Measurements from ENCODE around the gene ANGPTL2.

ANGPTL2 gene

DNA sequence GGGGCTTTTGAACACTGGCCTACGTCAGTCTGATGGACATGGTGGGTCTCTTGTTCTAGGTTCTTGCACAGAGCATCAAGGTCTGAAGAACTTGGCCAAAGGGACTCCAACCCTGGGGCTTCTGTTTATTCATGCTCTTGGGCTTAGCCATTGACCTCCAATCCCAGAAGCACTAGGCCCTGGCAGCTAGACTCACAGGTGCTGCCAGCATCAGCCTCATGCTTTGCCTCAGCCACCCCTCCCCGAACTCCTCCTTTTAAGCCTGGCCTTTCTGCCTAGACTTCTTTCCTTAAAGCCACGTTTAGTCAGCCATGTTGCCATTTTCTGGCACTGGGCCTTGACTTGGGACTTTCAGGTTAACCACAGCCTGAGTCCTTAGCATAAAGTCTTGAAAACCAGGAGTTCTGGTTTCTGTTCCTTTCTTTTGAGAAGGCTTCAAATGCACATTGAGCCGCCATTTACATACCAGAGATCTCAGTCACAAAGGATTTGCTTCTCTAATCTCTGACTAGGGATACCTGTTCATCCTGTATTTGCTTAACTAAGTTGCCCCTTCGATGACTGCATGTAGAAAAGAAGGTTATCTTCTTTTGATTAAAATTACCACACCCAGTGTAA lies 54.7 kb downstream of the ANGPTL2 start:
- DNase-seq, result no peak

DNA sequence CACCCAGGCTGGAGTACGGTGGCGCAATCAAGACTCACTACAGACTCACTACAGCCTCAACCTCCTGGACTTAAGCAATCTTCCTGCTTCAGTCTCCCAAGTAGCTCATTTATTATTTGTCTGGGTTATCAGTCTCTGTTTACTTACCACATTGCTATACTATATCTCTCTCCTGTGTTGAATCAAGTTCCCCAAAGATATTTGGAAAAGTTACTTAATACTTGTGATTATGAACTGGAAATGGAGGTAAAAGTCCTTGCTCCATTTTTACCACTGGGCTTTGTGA lies 55.6 kb downstream of the ANGPTL2 start:
- no peak for DNase-seq

DNA sequence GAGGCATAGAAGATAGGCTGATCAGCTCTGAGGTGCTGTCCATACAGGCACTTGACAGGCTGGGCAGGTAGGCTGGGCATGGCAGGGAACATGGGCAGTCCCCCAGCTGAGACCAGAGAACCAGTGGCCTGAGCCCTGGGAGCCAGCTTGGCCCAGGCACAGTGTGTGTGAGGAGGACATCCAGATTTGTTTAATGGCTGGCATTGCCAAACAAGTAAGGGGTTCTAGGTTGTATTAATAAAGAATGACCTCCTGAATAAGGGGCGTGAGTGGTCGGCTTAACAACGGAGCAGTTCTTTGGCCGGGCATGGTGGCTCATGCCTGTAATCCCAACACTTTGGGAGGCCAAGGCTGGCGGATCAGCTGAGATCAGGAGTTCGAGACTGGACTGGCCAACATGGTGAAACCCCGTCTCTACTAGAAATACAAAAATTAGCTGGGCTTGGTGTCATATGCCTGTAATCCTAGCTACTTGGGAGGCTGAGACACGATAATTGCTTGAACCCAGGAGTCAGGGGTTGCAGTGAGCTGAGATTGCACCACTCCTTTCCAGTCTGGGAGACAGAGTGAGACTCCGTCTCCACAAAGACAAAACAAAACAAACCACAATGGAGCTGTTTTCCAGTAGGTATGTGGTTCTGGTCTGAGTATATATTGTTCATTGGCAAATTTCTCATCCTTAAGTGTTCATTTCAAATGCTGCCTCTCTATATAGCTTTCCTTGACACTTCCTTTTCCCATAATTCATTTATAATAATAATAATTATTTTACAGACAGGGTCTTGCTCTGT lies 56.2 kb downstream of the ANGPTL2 start:
- DNase-seq, result no peak

DNA sequence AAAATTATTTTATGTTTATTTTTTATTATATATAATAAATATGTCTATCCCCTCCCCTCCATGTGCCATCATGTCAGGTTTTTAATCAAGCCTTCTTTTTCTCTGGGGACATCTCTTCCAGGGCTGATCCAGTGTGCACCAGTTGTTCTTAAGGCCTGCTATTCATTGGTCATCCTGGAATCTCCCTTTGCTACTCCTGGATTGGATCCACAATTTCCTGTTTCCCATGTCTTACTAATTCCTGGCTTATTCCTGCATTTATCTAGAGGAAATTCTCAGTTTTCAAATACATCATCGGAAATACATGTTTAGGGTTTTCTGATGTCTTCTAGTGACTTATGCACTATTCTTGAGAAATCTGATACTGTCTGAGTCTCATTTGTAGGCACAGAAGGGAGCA lies 56.8 kb downstream of the ANGPTL2 start:
- no peak for DNase-seq

DNA sequence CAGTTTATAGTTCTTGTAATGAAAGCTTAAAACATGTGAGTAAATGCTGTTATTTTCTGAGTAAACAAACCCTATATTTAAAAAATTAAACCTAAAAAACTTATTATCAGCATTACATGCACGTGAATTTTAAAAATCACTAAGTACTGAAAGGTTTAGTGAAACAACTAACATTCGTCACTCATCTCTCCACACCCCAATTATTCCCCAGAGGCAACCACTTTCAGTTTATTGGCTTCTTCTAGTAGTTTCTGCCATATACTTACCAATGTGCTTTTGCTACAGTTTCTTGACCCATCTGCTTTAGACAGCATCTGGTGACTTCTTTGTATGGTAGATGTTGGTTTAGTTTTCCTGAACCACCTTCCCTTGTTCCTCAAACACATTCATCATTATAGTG lies 58.1 kb downstream of the ANGPTL2 start:
- no peak for DNase-seq

DNA sequence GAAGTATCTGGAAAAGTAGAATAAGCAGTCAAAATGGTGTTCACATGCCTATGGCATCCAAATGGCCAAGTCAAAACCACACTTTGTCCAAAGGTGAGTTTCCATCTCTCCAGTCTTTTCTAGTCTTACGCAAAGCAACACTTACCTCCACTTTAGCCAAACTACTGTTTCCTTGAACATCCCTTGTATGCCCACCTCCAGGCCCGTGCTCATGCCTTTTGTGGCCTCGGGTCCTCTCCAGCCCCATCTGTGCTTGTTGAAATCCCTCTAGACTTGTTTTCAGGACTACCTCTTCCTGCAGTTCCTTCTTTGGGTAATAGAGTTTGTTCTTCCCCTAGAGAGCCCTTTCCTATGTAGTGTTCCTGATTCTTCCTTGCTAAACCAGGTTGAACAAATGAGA lies 61.0 kb downstream of the ANGPTL2 start:
- no peak for DNase-seq

DNA sequence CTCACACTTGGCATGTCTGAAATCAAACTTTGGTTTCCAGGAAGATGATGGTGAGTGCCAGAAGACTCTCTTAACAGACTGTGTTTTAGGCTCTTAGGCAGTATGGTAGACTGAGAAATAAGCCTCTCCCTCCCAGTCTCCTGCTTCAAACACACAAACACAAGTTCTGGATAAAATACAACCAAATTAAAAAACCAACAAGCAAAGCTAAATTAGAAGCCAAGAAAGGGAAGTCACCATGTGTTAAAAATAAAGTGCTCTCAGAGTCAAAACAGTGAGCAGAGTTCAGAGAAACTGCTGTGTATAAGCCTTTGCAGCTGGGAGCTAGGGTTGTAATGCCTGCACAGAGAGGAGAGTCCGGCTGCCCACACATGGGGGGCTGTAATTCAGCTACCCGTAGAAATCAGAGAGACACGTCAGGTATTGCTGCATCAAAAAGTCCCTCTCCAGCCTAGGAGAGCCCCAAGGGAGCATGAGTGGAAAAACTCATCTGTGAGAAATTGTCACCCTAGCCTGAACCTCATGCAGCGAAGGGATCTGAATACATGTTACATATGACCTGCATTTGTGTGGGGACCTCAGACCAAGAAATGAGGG lies 62.6 kb downstream of the ANGPTL2 start:
- DNase-seq, result no peak

DNA sequence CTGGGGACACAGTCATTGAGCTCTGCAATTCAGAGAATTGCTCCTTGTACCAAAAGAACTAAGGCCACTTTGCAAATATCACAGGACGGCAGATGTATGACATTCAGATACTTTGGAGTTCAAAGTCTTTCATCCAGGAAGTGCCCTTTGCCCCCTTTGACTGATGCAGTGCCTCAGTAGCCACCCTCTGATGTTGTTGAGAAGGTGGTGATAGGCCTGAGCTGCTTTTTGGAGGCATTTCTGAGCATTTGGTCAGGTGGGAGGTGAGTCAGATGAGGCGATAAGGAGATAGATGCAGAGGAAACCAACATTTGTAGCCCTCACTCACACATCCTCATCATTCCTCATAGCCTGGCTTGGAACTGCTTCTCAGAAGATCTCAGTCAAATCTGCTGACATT lies 63.4 kb downstream of the ANGPTL2 start:
- DNase-seq, result no peak

DNA sequence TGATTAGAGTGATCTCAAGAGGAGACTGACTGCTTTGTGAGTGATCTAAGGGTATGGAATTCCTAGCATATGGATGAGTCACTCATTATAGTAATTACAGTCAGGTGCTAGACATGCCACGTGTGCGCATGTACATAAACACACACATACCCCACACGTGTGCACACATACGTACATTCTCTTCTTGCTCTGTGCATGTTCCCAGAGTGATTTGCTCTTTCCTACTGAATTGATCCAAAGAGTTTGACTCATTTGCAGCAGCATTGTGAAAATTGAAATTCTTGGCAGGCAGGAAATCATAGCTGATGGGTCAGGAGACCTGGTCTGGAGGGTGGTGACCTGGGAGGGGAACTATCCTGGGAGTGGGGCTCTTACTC lies 63.8 kb downstream of the ANGPTL2 start:
- no peak for DNase-seq

DNA sequence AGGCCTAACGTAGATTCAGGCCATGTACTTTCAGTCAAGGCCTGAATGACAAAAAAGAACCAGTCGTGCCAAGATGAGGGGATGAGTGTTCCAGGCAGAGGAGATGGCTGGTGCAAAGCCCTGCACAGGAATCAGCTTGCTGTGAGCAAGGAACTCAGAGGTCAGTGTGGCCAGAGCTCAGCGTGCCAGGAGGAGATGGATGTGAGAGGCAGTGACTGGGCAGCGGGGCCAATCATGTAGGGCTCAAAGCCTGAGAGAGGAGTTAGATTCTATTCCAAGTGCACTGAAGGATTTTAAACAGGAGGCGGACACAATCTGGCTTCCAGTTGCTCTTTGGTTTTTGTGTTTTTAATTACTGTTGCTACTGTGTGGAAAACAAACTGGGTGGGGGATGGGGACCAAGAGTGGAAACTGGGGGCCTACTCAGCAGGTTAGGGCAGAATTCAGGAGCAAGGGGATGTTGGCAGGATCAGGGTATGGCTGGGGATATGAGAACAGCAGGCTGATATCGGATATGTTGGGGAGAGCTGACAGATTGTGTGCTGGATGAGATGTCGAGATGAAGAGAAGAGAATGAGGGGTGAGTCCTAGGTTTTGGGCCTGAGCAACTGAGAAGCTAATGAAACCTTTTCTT lies 64.3 kb downstream of the ANGPTL2 start:
- no peak for DNase-seq

DNA sequence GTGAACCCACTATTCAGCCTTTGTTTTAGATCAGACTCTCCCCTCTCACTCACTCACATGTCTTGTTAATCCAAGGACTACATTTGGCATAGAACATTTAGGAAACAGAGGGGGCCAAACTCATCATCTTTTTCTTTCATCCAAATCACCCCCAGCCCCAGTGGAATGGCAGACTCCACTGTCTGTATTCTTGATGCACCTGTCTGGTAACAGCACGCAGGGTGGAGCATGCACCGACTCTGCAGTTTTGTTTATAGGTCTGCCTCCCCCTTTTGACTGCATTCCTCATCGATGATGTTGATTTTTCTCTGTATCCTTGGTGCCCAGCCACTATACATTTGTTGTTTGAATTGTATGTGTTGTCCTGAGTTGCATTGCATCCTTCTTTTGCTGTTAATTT lies 66.0 kb downstream of the ANGPTL2 start:
- DNase-seq, result no peak

DNA sequence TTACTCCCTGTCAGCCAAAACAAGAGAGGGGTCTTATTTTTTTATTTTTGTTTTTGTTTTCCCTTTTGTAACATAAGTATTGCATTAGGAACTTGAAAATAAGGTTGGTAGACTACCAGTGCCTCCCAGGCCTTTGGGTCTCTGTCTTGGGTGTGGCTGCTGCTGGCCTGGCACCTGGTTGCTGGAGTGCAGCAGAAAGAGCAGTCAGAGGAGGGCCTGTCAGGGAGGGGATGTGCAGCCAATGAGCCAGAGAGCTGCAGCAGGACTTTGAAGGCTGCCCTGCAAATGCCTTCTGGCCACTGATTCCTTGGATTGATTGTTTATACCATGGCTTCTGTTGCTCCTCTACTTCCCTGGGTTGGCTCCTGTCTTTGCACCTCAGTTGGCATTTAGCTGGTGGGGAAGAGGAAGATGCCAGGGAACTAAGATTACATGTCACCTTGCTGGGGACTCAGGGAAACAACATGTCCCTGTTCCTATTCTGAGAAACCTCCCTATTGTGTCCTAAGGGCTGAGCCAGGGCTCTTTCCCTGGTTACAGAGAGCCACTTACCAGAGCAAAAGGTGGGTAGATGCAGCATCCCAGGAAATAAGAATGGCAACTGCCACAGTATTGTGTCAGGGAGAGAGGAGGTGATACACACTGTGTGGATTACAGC lies 66.6 kb downstream of the ANGPTL2 start:
- no peak for DNase-seq

DNA sequence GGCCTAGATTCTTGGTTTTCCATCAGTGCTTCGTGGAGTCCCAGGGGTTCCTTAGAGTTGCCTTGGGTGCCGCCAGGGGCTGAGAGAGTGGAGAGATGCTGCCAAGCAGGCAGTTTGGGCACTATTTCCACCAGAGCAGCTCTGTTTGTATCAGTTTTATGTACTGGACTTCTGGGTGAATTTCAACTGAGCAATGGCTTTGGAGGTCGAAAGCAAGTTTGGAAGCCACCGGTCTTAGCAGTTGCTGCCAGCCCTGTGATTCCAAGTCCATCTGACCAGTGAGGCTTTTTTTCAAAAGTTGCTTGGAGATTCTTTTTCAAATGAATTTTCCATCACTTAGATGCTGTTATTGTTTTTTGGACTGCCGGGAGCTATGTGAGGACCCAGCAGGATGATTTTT lies 68.5 kb downstream of the ANGPTL2 start:
- no peak for DNase-seq

DNA sequence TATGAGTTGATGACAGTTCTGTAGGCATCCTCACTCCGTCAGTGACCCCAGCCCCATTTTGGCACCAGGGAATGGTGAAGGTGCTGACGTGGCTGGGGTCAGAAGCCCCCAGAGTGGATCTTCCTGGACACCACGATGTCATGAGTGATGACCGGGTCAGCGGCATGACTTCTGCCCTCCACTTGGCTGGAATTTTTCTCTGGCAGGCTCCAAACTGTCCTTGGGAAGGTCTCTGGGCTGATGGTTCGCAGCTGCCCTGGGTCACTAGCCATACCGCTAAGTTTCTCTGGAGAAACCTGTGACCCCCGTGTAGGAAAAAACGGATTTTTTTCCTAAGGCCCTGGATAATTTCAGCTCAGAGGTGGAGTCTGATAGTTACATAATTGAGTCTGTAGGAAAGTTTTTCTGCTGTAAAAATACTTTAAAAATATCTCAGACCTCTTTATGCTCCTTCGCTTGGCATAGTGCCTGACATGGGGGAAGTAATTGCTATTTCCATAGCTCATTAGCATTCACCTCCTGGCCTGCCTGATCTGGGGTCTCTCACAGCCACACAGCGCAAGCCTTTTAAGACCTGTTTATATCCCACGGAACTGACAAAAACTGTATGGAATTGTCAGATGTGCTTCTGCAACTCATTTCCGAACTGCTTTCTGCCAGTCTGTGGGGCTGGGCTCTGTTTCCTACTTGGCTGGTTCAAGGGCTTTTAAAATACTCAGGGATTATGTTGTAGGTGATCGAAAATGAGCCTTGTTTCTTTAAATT lies 69.2 kb downstream of the ANGPTL2 start:
- no peak for DNase-seq

DNA sequence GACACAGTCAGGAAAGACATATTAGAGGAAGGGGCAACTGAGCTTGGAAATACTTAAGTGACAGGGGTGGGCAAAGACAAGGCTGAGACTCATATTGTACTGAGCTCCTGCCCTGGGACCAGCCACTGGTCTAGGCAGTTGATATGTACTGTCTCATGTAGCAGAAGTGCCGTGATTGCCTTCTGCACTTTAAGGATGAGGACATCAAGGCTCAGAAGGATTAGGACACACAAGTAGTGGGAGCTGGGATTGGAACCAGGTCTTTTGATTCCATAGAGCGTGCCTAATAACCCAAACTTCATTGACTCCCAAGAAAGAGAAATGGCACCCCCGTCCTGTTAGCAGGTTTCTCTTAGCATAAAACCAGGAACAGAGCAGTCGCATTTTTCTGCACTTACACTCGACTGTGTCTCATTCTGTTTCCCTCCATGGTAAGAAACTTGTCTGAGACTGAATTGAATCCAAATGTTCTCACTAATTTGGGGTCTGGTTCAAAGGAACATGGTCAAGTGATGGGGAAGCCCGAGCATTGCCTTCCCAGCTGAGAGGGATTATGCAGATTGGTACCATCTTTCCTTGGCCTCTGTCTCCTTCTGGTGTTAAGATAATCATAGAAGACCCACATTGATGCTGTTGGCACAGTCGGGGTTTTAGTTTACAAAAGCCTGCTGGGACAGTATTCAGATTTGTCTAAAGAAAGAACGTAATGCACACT lies 70.4 kb downstream of the ANGPTL2 start:
- DNase-seq, result no peak

DNA sequence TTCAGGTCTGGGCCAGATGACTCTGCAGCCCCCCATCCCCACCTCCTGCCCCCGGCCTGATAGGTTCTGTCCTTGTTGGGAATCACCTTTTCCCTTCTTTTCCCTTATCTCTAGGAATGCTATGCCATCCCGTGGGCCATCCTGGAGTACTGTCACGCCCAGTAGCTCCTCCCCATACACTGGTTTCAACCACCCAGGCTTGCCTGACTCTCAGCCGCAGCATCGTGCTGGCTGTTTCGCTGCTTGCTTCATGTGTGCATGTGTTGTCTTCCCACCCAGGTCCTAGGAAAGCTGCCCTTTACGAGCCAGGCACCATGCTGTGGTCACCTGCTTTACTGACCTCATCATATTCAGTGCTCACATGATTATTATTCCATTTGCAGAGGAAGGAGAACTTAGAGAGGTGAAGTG lies 71.8 kb downstream of the ANGPTL2 start:
- no peak for DNase-seq

DNA sequence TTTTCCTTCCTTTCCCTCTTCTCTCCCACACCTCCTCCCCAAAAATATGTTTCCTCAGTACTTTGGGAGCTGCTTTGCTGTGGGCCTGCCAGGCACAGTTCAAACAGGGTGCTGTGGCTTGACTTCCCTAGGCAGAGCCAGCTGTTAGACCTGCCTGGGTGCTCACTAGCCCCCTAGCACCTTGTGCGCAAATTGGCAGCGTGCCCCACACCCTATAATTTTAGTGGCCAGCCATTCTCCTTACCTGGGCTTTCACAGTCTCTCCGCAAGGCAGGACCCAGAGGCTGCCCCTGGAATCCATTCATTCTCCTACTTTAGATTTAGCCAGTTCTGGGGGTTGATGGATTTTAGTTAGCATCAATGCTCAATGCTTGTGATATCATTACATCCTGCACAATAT lies 72.3 kb downstream of the ANGPTL2 start:
- no peak for DNase-seq

DNA sequence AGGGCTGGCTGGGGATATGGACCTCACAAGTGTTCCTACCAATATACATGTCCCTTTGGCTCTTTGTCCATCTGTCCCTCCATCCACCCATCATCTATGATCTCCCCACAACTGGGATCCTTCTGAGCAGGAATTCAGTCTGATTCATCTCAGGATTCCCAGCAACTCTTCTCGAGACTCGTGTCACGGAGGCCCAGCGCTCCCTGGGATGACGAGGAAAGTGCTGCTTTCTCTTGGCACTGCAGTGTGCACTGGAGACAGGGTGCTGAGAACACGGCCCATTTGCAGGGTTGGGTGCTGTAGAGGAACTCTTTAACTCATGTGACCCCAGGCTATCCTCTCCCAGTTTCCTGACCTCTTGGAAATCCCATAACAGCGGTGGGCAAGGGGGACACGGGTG lies 72.9 kb downstream of the ANGPTL2 start:
- DNase-seq, result no peak

DNA sequence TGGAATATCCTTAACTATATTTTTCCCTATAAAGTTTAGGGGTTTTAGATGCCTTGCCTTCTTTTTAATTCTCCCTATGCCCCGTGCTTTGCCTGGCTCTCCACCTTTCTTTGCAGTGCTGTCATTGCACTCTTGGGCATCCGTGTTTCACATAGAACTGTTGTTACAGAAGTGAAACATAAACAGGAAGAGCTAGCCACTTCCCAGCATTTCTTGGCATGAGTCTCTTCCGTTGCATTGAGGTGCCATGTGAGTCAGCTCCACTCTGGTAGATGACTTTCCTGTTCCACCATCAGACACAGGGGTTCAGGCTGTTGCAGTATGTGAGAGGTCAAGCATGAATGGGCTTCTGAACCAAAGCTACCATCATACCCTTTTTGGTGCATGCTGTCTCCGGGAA lies 73.4 kb downstream of the ANGPTL2 start:
- no peak for DNase-seq

DNA sequence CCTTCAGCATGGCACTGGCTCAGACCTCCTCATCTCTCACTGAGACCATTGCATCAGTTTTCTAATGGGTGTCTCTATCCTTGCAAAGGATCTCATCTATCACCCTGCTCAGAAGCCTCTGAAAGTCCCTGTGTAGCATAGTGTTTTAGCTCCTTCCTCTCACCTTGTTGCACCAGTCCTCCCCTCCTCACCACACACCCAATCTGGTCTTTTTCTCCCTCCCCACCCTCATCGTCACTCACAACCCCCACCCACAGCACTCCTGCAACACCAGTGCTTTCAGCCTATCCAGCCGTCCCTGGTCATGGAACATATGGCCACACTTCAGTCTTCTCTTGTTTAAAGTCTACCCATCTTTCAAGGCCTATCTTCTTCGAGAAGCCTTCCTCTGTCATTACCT lies 74.5 kb downstream of the ANGPTL2 start:
- no peak for DNase-seq

DNA sequence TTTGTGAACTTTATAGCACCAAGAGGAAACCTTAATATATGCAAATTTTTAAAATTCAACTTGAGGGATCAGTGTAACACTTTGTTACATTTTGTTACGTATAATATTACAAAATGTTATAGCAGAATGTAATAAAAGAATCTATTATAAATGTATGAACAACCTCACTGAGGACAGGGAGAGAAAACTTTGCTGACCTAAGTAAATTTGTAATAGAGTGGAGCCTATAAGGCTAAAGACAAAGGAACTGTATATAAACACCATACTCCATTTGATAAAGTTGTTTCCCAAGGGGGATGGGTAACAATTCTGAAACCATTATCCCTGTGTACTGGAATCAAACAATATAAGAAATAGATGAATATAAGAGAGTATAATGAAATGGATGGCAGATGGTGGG lies 77.3 kb downstream of the ANGPTL2 start:
- no peak for DNase-seq

DNA sequence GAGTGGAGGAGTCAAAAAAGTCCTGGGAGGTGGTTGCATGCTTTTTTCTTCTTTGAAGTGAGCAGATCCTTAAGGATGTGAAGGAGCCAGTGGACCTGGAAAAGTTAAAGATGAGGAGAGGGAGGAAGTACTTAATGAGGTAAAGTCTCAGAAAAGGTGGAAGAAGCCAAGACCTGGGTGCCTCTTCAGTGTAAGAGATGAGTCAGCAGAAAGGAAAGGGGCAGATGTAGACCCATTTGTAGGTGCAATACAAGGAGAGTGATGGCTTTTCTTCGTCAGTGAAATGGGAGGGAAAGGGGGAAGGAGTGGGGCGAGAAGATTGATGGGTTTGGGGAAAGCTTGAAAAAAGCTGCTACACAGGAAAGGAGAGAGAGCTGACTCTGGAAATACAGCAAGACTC lies 82.9 kb downstream of the ANGPTL2 start:
- DNase-seq, result no peak

All from activated CD4-positive, CD25-positive, alpha-beta regulatory T cell (primary cell).